ENCODE data around the gene MYO10.
"Not testable (repeated sequence)": the region's sequence is repeated elsewhere in the genome, so short reads cannot be mapped to it uniquely, and the experiment has no call there.

MYO10 gene

GRCh38 chr5:16863469-16863946 is 72.6 kb downstream of the MYO10 start:
- no peak for DNase-seq (ENCODE audit: low read depth in 2 of 2)

- no peak for DNase-seq (ENCODE audit: low read depth in 2 of 2)
Observed at GRCh38 chr5:16862777-16863176, 73.3 kb downstream of the MYO10 start.

DNA sequence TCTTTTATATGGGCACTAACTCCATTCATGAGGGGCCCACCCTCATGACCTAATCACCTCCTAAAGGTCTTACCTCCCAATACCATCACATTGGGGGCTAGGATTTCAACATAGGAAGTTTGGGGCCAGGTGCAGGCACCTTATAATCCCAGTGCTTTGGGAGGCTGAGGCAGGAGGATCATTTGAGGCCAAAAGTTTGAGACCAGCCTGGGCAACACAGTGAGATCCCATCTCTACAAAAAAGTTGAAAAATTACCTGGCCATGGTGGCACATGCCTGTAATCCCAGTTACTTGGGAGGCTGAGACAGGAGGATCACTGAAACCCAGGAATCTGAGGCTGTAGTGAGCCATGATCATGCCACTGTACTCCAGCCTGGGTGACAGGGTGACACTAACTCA is 76.7 kb downstream of the MYO10 start:
- no peak for DNase-seq (ENCODE audit: low read depth in 2 of 2)

DNA sequence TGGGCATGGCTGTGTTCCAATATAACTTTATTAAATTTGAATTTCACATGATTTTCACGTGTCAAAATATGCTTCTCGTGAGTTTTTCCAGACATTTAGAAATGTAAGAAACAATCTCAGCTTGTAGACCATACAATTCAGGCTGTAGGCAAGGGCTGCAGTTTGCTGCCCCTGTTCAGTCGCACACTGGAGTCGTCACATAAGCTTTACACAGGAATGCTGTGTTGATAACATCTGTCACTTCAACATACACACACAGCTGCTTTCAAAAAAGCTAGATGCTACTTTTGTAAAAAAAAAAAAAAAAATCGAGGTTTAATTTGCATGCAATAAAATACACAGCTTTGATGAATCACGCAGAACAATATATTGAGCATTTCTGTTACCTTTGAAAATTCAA is 77.9 kb downstream of the MYO10 start:
- DNase-seq (ENCODE audit: low read depth in 2 of 2) = no peak

DNA sequence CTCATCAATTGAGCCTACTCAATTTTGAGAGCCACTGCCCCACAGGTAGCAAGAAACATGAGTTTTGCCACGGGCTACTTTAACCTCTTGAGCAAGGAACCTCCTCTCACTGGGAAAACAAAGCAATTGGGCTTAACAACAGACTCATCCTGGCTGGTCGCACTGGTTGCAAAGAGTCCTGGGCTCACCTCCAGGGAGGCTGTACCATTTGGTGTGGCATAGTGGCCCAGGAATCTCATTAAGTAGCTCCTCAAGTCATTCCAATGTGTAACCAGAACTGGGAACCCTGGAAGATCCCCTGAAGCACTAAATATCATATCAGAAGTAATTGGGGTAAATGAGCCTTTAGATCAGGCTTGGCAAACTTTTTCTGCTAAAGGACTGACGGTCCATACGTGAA is 78.5 kb downstream of the MYO10 start:
- no peak for DNase-seq (ENCODE audit: low read depth in 2 of 2)

DNA sequence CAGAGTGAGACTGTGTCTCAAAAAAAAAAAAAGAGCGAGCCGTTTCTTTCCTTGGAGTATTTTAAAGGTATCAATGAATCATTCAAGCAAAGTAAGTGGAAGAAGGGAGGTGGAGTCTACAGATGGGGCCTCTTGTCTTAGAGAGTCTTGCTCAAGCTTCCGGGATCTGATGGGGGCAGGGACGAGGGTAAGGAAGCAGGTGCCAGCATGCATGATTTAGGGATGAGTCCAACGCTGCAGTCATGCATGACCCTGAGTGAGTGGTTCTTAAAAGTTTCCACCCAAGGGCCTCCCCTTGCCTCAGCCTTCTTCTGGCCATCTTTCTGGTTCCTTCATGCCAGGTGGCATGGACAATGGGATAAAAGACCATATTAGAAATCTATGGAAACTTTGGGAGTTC is 79.6 kb downstream of the MYO10 start:
- no peak for DNase-seq (ENCODE audit: low read depth in 2 of 2)

- no peak for DNase-seq (ENCODE audit: low read depth in 2 of 2)
Observed at GRCh38 chr5:16855898-16856297, 80.2 kb downstream of the MYO10 start.

DNA sequence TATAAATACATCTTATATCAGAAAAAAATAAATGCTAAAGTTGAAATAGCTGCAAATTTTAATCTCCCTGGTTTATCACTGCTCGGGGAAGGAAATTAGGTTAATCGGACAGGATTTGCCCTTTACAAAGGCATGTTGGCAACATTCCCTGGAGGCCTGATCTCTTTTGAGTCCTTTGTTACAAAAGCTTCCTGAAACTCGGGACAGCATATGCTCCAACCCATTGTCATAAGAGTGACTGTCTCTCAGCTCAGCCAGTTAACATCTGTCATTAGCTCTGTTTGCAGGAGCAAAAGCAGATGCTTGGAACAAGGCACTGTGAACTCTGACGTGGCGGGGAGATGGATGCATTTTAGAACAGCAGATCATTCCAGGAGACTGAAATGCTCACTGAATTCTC is 80.6 kb downstream of the MYO10 start:
- no peak for DNase-seq (ENCODE audit: low read depth in 2 of 2)

GRCh38 chr5:16854351-16854750 is 81.7 kb downstream of the MYO10 start:
- DNase-seq (ENCODE audit: low read depth in 2 of 2) = no peak

GRCh38 chr5:16853518-16853917 is 82.6 kb downstream of the MYO10 start:
- no peak for DNase-seq (ENCODE audit: low read depth in 2 of 2)

- no peak for DNase-seq (ENCODE audit: low read depth in 2 of 2)
Observed at GRCh38 chr5:16852251-16853005, 83.7 kb downstream of the MYO10 start.

DNA sequence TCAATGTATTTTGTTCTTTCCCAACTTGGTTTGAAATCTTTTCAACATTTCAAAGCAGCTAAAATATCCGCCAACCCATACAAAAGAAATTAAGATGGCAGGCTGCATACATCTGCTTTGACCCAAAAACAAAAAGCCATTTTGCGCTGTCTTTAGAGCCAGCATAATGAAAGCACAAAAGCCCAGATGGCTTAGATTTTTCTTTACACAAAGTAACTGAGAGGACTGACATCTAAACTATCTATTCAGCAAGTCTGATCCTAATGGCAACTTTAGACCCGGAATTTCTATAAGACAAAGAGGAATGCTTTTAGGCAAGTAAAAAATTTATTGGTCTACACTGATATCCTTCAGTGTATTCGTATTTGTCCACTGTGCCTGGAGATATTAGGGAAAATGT is 86.3 kb downstream of the MYO10 start:
- no peak for DNase-seq (ENCODE audit: low read depth in 2 of 2)

DNA sequence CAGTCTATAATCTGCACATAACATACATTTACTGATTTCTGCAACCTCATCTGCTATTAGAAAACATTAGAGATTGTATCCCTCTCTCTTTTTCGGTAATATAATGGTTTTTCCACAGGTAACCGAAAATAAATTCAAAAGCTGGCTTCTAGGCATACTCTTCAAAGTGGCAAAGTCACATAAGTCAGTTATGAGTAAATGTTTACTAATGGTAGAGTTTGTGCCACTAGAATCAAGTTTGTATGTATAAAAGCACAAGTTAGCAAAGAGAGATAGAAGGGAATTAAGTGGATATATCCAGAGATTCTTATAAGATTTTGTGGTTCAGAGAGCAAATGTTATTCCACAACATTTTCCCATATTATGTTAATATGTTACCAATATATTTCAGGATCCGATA is 86.9 kb downstream of the MYO10 start:
- DNase-seq (ENCODE audit: low read depth in 2 of 2) = no peak

GRCh38 chr5:16844952-16845351 is 91.1 kb downstream of the MYO10 start:
- no peak for DNase-seq (ENCODE audit: low read depth in 2 of 2)

- DNase-seq (ENCODE audit: low read depth in 2 of 2) = no peak
Observed at GRCh38 chr5:16842896-16843295, 93.2 kb downstream of the MYO10 start.

DNA sequence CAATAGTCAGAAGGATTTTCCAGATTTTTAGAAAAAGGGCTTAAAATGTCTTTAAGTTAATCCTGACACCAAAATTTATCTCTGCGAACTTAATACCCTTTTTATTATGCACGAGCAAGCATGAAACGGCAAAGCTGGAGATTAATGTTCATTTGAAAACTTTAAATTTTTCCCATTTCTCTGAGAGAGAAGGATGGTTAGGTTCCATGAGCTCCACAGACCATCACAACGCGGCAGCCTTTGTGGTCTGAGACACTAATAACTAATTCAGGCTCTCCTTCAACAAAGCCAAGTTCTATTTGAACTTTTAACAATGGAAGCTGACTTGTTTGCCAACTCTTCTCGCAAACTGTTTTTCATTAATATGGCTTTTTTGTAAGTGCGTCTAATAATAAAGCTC is 94.7 kb downstream of the MYO10 start:
- DNase-seq (ENCODE audit: low read depth in 2 of 2) = no peak

DNA sequence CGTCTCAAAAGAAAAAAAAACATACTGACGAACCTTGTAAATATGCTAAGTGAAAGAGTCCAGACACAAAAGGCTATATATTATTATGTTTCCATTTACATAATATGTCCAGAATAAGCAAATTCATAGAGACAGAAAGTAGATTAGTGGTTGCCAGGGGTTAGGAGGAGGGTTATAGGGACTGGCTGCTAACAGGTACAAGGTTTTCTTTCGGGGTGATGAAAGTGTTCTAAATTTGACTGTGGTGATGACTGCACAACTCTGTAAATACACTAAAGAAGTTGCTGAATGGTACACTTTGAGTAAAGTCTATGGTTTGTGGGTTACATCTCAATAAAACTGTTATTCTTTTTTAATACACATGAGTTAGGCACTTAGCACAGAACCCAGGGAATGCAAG is 98.8 kb downstream of the MYO10 start:
- no peak for DNase-seq (ENCODE audit: low read depth in 2 of 2)

DNA sequence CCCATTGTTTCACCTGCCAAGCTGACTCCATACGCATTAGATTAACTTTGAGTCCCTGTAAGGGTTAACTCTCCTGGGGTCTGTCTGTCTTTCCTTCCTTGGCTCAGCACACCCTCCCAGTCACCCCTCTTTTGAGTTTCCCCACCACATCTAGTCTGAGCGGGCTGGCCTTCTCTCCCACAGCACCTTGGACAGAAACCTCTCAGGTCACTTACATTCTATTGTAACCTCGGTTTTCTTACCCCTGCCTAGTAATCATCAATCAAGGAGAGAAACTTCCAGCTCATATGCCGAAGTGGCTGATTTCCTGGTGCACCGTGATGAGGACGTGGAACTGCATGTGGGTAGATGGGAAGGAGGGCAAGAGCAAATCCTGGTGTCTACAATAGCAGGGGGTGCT is 102.1 kb downstream of the MYO10 start:
- no peak for DNase-seq (ENCODE audit: low read depth in 2 of 2)

DNA sequence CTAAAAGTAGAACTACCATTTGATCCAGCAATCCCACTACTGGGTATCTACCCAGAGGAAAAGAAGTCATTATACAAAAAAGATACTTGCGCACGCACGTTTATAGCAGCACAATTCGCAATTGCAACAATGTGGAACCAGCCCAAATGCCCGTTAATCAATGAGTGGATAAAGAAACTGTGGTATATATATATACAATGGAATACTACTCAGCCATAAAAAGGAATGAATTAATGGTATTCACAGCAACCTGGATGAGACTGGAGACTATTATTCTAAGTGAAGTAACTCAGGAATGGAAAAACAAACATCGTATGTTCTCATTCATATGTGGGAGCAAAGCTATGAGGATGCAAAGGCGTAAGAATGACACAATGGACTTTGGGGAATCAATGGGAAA is 104.8 kb downstream of the MYO10 start:
- not testable (repeated sequence) for DNase-seq (ENCODE audit: low read depth in 2 of 2)

DNA sequence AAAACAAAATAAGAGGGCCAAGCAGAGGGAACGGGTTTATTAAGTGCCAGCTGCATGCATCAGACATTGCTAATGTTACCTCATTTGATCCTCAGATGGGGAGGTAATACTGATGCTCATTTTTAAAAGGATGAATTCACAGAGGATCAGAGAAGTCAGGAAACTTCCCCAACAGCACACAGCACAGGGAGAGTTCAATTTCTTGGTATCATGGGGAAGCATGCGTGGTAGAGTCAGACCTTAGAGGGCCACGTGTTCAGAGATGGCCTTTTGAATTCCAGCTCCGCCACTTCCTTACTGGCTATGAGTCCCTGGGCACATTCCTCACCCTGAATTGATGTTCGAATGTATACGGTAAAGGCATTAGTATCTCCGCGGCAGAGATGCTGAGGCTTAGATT is 108.3 kb downstream of the MYO10 start:
- no peak for DNase-seq (ENCODE audit: low read depth in 2 of 2)

GRCh38 chr5:16826379-16827125 is 109.5 kb downstream of the MYO10 start:
- no peak for DNase-seq (ENCODE audit: low read depth in 2 of 2)

- no peak for DNase-seq (ENCODE audit: low read depth in 2 of 2)
Observed at GRCh38 chr5:16819522-16820167, 116.4 kb downstream of the MYO10 start.

- no peak for DNase-seq (ENCODE audit: low read depth in 2 of 2)
Observed at GRCh38 chr5:16815432-16815831, 120.7 kb downstream of the MYO10 start.
